HG03558 (cell line): Measurements from ENCODE around the gene ZNF430.

ENCODE experiments used
- ATAC-seq: cut with Tn5 transposase; IDR thresholded peaks from one replicate; pipeline ENCODE4 v1.9.1; 2021; ENCODE audit warnings: moderate number of reproducible peaks; ENCODE audit not compliant: unreplicated experiment; ENCODE audit errors: extremely low read depth

Gene ZNF430

GRCh38 chr19:21109116-21109515 is 88.7 kb downstream of the ZNF430 start:
- ATAC-seq = no peak
